ENCODE results near the gene FXYD2. TPM values are rescaled to one million over a fixed set of nuclear protein-coding genes. Genes with fewer than 3 reads are reported as not detected.

FXYD2 gene
- total and polyA plus RNA-seq, 10 of the 15 experiments (the other 5 are each of a cell fraction or from before 2014, with no cell fraction given): 1.2 to 4.5 (median 2.4) TPM

DNA sequence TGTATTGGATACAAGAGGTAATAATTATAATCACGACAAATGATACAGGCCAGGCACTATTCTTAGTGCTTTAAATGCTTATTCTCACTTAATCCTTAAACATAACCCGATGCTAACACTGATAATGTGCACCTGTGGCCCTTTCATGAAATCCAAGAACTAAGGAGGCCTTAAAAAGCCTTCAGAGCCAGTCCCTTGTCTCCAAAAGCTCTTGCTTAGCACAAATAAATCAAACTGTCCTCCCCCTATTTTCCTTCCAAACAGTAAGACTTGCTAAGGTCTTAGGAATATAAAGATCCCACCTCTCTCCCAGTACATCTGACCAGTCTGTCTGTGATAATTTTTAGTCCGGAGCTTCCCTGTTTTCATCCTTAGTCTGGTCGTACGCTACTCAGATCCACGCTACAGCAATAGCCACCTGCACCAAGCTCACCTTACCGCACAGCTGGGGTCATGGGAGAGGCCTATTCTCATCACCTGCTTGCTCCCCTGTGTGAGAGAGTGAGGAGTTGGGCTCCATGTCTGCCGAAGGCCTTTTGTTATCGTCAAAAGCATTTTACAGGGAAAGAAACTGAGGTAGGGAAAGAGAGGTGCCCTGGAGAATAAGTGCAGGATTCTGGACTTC is 35.1 kb upstream of the FXYD2 start:
- H3K4me3 ChIP-seq: no peak overlapping the region
- no peaks in the 10 kb centered on the region for H3K79me2 ChIP-seq (ENCODE audit: control insufficient read depth, insufficient read depth, low read length)
- H4K20me1 ChIP-seq (ENCODE audit: control insufficient read depth, insufficient read depth): no peaks in the 10 kb centered on the region
- no peak overlapping the region for H2AFZ ChIP-seq (ENCODE audit: control insufficient read depth, low read depth, low read length)
- CTCF ChIA-PET: interaction anchor here (0.7 to 1.3 kb wide), 2 partner anchors 52 to 87 kb away, joined by 3 to 4 read pairs; no protein-coding TSS in a partner anchor
- POLR2A ChIA-PET: no interaction called here
- H3K36me3 ChIP-seq (ENCODE audit: control insufficient read depth in 2 of 2, insufficient read depth in 2 of 2, low read length in 1 of 2): no peaks in the 10 kb centered on the region
- ATAC-seq (no peak), DNase-seq (ENCODE audit: low read depth, low spot score) (no peak), FAIRE-seq (no peak)
- intact Hi-C loops (cut with micrococcal nuclease; ENCODE audit: unreplicated experiment): no loop called here
- in situ Hi-C loops (cut with MboI): no loop called here
- no peak overlapping the region for H3K27ac ChIP-seq (ENCODE audit: control insufficient read depth, insufficient read depth)
- no peak overlapping the region for H3K4me2 ChIP-seq (ENCODE audit: control insufficient read depth, insufficient read depth)
- 36% methylated on average over 9 of the region's 9 CpGs for WGBS (ENCODE audit: insufficient coverage, insufficient replicate concordance, low lambda C conversion rate, missing lambda C conversion rate)
- BruUV-seq (replicated peaks): no TSS peak
- H3K4me1 ChIP-seq (ENCODE audit: control insufficient read depth, insufficient read depth, low read length): no peaks in the 10 kb centered on the region
- TF ChIP-seq SUPT20H (IDR thresholded peaks at IDR 0.05; ENCODE audit: borderline replicate concordance, control insufficient read depth, low read depth, low read length) (no peak), ZNF384 (IDR thresholded peaks at IDR 0.05; ENCODE audit: borderline replicate concordance, low read depth, low read length) (no peak), HCFC1 (IDR thresholded peaks at IDR 0.05; ENCODE audit: low read length) (no peak), HDAC6 (IDR thresholded peaks at IDR 0.05; ENCODE audit: unreplicated experiment) (no peak), TCF3 (IDR thresholded peaks at IDR 0.05; ENCODE audit: borderline replicate concordance, insufficient read depth, low read depth, low read length) (no peak), IKZF1 (conservative IDR thresholded peaks at IDR 0.05) (no peak), MYB (IDR thresholded peaks at IDR 0.05; ENCODE audit: borderline replicate concordance, low read depth, low read length) (no peak), IRF5 (IDR thresholded peaks at IDR 0.05; ENCODE audit: borderline replicate concordance) (no peak), PRDM15 (CRISPR knock-in tag; IDR thresholded peaks at IDR 0.05) (no peak), IRF4 (IDR thresholded peaks at IDR 0.05; ENCODE audit: low read depth, low read length) (no peak), ZNF217 (IDR thresholded peaks at IDR 0.05) (no peak), ATF7 (IDR thresholded peaks at IDR 0.05; ENCODE audit: low read depth) (no peak), CBX3 (IDR thresholded peaks at IDR 0.05; ENCODE audit: borderline replicate concordance, low read depth) (no peak), RELA (IDR thresholded peaks at IDR 0.05; ENCODE audit: borderline replicate concordance, partially characterized antibody) (no peak), SUZ12 (IDR thresholded peaks at IDR 0.05; ENCODE audit: unreplicated experiment) (no peak), RBBP5 (conservative IDR thresholded peaks at IDR 0.05) (no peak)
- no peak overlapping the region for H3K9ac ChIP-seq (ENCODE audit: control insufficient read depth, insufficient read depth, low read length)
- no peaks in the 10 kb centered on the region; a peak in 2 of 4 replicates for H3K27me3 ChIP-seq (replicated peaks in 1 of 2; ENCODE audit: control insufficient read depth in 2 of 2, insufficient read depth in 2 of 2, low read length in 1 of 2)
- SMC1A ChIA-PET (ENCODE audit: uncharacterized antibody, unreplicated experiment): no interaction called here
- RAD21 ChIA-PET (ENCODE audit: unreplicated experiment): no interaction called here
- H3K9me3 ChIP-seq (replicated peaks; ENCODE audit: control insufficient read depth, insufficient read depth, low read length): no peaks in the 10 kb centered on the region
